ENCODE data around the gene MIPOL1.

The MIPOL1 gene

DNA sequence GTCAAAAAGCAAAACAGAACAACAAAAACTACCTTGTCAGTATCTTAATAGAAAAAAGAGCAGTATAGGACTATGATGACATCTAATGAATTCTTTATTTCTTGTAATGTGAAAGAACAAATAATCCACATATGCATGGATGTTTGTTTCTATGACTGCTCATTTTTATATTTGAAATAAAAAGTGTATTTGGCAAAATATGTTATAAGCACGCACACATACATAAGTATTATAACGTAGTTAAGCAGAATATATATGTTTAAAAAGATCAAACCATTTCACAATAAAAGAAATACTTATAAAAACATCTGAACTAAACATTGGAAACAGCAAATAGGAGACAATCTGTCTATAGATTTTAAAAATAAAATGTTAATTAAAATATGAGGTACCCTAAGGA, 74.8 kb downstream of the MIPOL1 start:
- TF ChIP-seq, protein P1, sequence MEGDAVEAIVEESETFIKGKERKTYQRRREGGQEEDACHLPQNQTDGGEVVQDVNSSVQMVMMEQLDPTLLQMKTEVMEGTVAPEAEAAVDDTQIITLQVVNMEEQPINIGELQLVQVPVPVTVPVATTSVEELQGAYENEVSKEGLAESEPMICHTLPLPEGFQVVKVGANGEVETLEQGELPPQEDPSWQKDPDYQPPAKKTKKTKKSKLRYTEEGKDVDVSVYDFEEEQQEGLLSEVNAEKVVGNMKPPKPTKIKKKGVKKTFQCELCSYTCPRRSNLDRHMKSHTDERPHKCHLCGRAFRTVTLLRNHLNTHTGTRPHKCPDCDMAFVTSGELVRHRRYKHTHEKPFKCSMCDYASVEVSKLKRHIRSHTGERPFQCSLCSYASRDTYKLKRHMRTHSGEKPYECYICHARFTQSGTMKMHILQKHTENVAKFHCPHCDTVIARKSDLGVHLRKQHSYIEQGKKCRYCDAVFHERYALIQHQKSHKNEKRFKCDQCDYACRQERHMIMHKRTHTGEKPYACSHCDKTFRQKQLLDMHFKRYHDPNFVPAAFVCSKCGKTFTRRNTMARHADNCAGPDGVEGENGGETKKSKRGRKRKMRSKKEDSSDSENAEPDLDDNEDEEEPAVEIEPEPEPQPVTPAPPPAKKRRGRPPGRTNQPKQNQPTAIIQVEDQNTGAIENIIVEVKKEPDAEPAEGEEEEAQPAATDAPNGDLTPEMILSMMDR (IDR thresholded peaks at IDR 0.05; ENCODE audit: insufficient read depth, low read length, missing control alignments): no peak
- POLR2A ChIA-PET: no interaction called here
- no peak for DNase-seq (ENCODE audit: low read depth, low spot score)
- H3K4me3 ChIP-seq (ENCODE audit: low read depth, low read length): no peak overlapping the region
- CTCF ChIA-PET: no interaction called here

DNA sequence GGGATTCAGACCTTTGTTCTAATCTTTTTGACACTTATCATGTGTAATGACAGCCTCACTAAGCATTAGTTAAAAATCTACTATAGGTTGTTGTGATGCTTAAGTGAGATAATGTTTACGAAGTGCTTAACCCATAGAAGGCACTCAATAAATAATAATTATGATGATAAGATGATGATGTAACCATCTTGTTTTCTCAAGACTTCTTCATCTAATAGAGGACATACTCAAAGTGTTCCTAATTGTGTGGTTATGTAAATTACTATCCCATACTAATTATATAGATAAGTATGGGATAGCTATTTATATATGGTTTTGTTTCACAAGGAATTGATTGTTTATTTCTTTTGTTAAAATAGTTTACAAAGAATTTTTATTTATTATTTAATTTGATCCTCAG, 76.9 kb downstream of the MIPOL1 start:
- POLR2A ChIA-PET: no interaction called here
- no peak for DNase-seq (ENCODE audit: low read depth, low spot score)
- H3K4me3 ChIP-seq (ENCODE audit: low read depth, low read length): no peak overlapping the region
- TF ChIP-seq, protein P1 (IDR thresholded peaks at IDR 0.05; ENCODE audit: insufficient read depth, low read length, missing control alignments): no peak
- CTCF ChIA-PET: interaction anchor here (1.5 kb wide), 1 partner anchor 28 kb away, joined by 3 read pairs; no protein-coding TSS in a partner anchor

DNA sequence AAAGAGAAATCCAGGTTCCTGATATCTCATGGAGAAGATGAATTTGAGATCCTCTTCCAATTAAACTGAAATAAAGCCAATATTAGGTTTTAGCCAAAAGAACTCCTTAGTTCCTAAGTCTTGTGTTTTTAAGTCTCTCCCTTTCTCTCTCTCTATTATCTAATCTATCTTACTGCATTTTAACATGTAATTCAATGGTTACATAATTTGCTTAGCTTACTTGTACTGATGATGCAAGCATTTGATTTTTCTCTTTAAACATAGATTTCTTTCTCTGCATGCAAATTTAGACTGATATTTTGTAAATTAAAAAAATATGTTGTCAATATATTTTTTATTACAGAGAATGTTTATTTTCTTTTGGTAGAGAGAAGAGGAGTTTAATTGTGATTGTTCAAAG, 78.2 kb downstream of the MIPOL1 start:
- POLR2A ChIA-PET: no interaction called here
- TF ChIP-seq, protein P1 (IDR thresholded peaks at IDR 0.05; ENCODE audit: insufficient read depth, low read length, missing control alignments): no peak
- no peak for DNase-seq (ENCODE audit: low read depth, low spot score)
- CTCF ChIA-PET: interaction anchor here (1.0 to 1.5 kb wide), 2 partner anchors 29 to 318 kb away, joined by 3 read pairs; no protein-coding TSS in a partner anchor
- H3K4me3 ChIP-seq (ENCODE audit: low read depth, low read length): no peak overlapping the region

DNA sequence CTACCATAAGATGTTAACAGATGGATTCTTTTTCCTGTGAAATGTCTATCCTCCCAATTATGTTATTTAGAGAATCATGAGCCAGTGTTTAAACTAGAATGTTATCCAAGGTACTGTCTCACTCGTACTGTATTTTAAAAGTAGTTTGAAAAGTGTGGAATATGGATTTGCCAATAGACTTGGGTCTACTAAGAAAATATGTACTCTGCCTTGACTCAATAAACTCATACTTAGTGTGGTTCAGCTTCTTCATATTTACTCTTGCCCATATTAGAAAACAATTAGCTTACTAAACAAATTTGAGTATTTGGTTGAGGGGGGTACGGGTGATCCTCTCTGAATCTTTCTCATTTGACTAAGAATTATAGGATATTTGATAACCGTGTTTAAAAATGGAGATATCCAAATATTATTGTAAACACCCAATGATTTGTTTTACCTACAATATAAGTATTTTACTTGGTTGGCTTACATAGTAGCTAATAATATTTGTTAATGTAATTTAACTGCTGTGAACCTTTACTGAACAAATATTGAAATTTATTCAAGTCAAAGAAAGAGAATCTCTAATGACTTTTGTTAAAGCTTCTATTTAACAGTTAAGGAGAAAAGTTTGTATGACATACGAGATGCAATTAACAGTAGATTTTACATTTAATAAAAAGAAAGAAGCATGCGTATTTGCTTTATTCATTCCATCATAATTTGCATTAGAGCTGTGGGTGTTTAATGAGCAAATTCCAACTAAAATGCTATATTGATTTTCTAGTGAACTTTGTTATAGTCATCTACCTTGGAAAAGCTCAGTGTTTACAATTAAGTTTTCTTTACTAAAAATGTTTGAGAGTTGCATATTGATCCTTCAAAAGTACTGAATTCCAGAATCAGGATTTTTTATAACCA, 81.2 kb downstream of the MIPOL1 start:
- H3K4me3 ChIP-seq (ENCODE audit: low read depth, low read length): no peak overlapping the region
- CTCF ChIA-PET: interaction anchor here (1.3 to 2.1 kb wide), 4 partner anchors 8 to 49 kb away, joined by 3 to 8 read pairs (median 6); no protein-coding TSS in a partner anchor
- DNase-seq (ENCODE audit: low read depth, low spot score): no peak
- TF ChIP-seq, protein P1 (IDR thresholded peaks at IDR 0.05; ENCODE audit: insufficient read depth, low read length, missing control alignments): no peak
- POLR2A ChIA-PET: no interaction called here

DNA sequence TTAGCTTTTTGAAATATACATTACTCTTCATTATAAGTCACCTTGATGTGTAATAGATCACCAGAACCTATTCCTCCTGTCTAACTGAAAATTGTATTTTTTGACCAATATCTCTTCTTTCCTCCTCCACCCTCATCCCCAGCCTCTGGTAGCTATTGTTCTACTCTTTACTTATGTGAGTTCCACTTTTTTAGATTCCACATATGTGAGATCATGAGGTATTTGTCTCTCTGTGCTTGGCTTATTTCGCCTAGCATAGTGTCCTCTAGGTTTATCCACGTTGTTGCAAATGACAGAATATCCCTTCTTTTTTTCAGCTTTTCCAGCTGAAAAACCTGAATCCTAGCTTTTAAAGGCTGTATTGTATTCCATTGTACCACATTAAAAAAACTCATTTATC, 82.1 kb downstream of the MIPOL1 start:
- ChIA-PET POLR2A (no interaction called here), CTCF (interaction anchor here (1.3 to 2.1 kb wide), 4 partner anchors 9 to 49 kb away, joined by 3 to 8 read pairs (median 6); no protein-coding TSS in a partner anchor)
- no peak overlapping the region for H3K4me3 ChIP-seq (ENCODE audit: low read depth, low read length)
- no peak for DNase-seq (ENCODE audit: low read depth, low spot score)
- TF ChIP-seq, protein P1 (IDR thresholded peaks at IDR 0.05; ENCODE audit: insufficient read depth, low read length, missing control alignments): no peak

DNA sequence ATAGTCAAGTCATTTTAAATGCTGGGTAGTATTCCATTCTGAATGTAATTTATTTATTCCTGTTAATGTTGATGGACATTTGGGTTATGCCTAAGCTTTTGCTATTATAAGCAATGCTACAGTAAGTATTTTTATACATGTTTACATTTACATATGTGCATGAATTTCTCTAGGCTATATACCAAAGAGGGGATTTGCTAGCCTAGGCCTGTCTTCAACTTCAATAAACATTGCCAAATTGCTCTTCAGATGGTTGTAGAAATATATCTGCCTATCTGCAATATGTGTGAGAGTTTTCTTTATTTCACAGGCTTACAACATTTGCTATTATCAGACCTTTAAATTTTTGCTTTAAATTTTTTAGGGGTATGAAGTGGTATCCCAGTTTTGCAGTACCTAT, 87.0 kb downstream of the MIPOL1 start:
- H3K4me3 ChIP-seq (ENCODE audit: low read depth, low read length): no peak overlapping the region
- ChIA-PET CTCF (interaction anchor here (0.6 kb wide), 1 partner anchor 11 kb away, joined by 3 read pairs; no protein-coding TSS in a partner anchor), POLR2A (no interaction called here)
- no peak for DNase-seq (ENCODE audit: low read depth, low spot score)
- TF ChIP-seq, protein P1 (IDR thresholded peaks at IDR 0.05; ENCODE audit: insufficient read depth, low read length, missing control alignments): no peak
